Endodermal cell (in vitro differentiated cells): ENCODE data around the gene BPIFB4. TPM values are rescaled to one million over a fixed set of nuclear protein-coding genes. Genes with fewer than 3 reads are reported as not detected.

Source experiments
- DNase-seq: peaks from one replicate; pipeline ENCODE4 v3.0.0-alpha.2; 2017
- H3K27ac ChIP-seq: 2 replicates; pipeline ENCODE4 v1.5.1; 2013; ENCODE audit warnings: mild to moderate bottlenecking, low read depth, low read length, moderate library complexity
- H3K27me3 ChIP-seq: 2 replicates; pipeline ENCODE4 v1.6.1; 2013; ENCODE audit warnings: mild to moderate bottlenecking, low read length, moderate library complexity; ENCODE audit not compliant: insufficient read depth, control insufficient read depth, poor library complexity, severe bottlenecking
- H3K36me3 ChIP-seq: 2 replicates; pipeline ENCODE4 v1.7.0; 2013; ENCODE audit warnings: mild to moderate bottlenecking, low read length, moderate library complexity; ENCODE audit not compliant: control insufficient read depth, insufficient read depth
- H3K4me1 ChIP-seq: one replicate; pipeline ENCODE4 v1.7.0; 2013; ENCODE audit warnings: low read length; ENCODE audit not compliant: control insufficient read depth, insufficient read depth
- H3K4me3 ChIP-seq: 2 replicates; pipeline ENCODE4 v1.5.1; 2013; ENCODE audit warnings: mild to moderate bottlenecking, low read length, moderate library complexity
- H3K9ac ChIP-seq: 2 replicates; pipeline ENCODE4 v1.6.1; 2013; ENCODE audit warnings: mild to moderate bottlenecking, low read length, moderate library complexity; ENCODE audit not compliant: poor library complexity, severe bottlenecking; ENCODE audit errors: extremely low read depth
- H3K9me3 ChIP-seq: 2 replicates; pipeline ENCODE4 v1.6.1; 2013; ENCODE audit warnings: mild to moderate bottlenecking, low read length, moderate library complexity; ENCODE audit not compliant: control insufficient read depth
- H3K27ac Mint-ChIP-seq: 2 replicates; pipeline ENCODE4 v1.8.0; 2020; ENCODE audit warnings: mixed read lengths
- H3K27me3 Mint-ChIP-seq: 2 replicates; pipeline ENCODE4 v1.8.0; 2021; ENCODE audit warnings: mild to moderate bottlenecking, mixed read lengths; ENCODE audit not compliant: insufficient read depth
- H3K36me3 Mint-ChIP-seq: 2 replicates; pipeline ENCODE4 v1.8.0; 2020; ENCODE audit warnings: low read depth, mixed read lengths
- H3K4me1 Mint-ChIP-seq: 2 replicates; pipeline ENCODE4 v1.8.0; 2020; ENCODE audit warnings: mixed read lengths
- H3K4me3 Mint-ChIP-seq: 2 replicates; pipeline ENCODE4 v1.8.0; 2020; ENCODE audit warnings: mild to moderate bottlenecking, moderate library complexity, mixed read lengths
- H3K9me3 Mint-ChIP-seq: 2 replicates; pipeline ENCODE4 v1.8.0; 2020; ENCODE audit warnings: mild to moderate bottlenecking, mixed read lengths
- WGBS, 2 experiments: methylation state at CpG; one replicate each; pipeline versions ENCODE4 v1.1.5 to v1.1.7; 2013; ENCODE audit warnings: missing lambda C conversion rate in 2 of 2, mixed read lengths in 1 of 2; ENCODE audit not compliant: insufficient coverage in 1 of 2, insufficient read length in 1 of 2; 5-methylcytosine and 5-hydroxymethylcytosine counted together
- total RNA-seq, 2 donors: library from RNA; stranded (reverse); fragmentation: NEBNext Ultra II Directional in 1 of 2; extraction: Animal tissue kit (Norgen Biotek cat#: 25700) in 1 of 2; gene quantifications; 2 replicates in 1 of 2; 3 replicates in 1 of 2; pipeline ENCODE4 v1.2.1, GENCODE V29; 2021
- TF ChIP-seq, protein P1 (sequence below): fragments of 200-600 bp; sonication (generic); conservative IDR thresholded peaks from 2 replicates; pipeline ENCODE4 v1.5.0; 2021; ENCODE audit warnings: antibody characterized with exemption, mild to moderate bottlenecking

Gene BPIFB4
- total RNA-seq, 2 donors from 2014 or later: 0.22 TPM; not detected in 1

DNA sequence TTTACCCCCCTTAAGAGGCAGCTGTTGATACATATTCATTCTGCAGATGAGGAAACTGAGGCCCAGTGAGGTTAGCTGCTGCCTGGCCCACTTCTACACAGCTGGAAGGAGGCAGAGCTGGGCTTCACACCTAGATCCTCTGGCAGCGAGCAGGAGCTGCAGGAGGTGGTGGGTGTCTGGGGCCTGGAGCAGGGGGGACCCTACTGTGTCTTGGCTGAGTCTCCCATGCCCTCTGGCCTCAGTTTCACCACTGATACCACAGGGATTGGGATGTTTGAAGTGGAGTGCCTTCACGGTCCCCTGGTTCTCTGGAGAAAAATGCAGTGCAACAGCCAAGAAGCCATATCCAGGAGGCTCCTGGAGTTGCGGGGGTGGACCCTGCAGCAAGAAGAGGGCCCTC lies 80.3 kb downstream of the BPIFB4 start:
- Mint-ChIP-seq H3K36me3 (no peaks in the 10 kb centered on the region), H3K27ac (no peak overlapping the region), H3K4me3 (no peak overlapping the region), H3K27me3 (peaks cover 20% of the 10 kb centered on the region), H3K9me3 (no peaks in the 10 kb centered on the region), H3K4me1 (no peaks in the 10 kb centered on the region)
- DNase-seq: peak; percentile 22
- Histone ChIP-seq H3K27ac (no peak overlapping the region), H3K9ac (no peak overlapping the region), H3K36me3 (no peaks in the 10 kb centered on the region), H3K4me1 (no peaks in the 10 kb centered on the region), H3K27me3 (peaks cover 4% of the 10 kb centered on the region), H3K9me3 (no peaks in the 10 kb centered on the region), H3K4me3 (no peak overlapping the region)
- WGBS, 2 experiments: 95 to 100% methylated on average over 1 to 3 of the region's 3 CpGs
- TF ChIP-seq, protein P1, sequence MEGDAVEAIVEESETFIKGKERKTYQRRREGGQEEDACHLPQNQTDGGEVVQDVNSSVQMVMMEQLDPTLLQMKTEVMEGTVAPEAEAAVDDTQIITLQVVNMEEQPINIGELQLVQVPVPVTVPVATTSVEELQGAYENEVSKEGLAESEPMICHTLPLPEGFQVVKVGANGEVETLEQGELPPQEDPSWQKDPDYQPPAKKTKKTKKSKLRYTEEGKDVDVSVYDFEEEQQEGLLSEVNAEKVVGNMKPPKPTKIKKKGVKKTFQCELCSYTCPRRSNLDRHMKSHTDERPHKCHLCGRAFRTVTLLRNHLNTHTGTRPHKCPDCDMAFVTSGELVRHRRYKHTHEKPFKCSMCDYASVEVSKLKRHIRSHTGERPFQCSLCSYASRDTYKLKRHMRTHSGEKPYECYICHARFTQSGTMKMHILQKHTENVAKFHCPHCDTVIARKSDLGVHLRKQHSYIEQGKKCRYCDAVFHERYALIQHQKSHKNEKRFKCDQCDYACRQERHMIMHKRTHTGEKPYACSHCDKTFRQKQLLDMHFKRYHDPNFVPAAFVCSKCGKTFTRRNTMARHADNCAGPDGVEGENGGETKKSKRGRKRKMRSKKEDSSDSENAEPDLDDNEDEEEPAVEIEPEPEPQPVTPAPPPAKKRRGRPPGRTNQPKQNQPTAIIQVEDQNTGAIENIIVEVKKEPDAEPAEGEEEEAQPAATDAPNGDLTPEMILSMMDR: no peak

DNA sequence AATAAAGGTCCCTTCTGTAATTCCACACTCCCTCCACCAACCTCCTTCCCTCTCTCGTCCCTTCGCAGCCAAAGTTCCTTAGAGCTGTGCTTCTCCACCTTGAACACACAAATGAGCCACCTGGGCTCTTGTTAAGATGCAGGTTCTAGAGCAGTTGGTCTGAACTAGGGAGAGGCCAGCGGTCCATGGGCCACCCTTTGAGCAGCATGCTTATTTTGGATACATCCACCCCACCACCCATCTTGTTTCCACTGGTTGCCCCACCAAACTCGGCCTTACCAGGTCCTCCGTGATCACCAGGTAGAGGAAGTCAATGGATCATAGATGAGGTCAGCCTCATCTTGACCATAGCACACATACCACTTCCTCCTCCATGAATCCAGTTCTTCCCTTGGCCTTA lies 81.2 kb downstream of the BPIFB4 start:
- no peaks in the 10 kb centered on the region for H3K4me1 Mint-ChIP-seq
- H3K9me3 Mint-ChIP-seq: no peaks in the 10 kb centered on the region
- no peak overlapping the region for H3K27ac Mint-ChIP-seq
- no peaks in the 10 kb centered on the region for H3K36me3 Mint-ChIP-seq
- no peak overlapping the region for H3K4me3 Mint-ChIP-seq
- no peaks in the 10 kb centered on the region for H3K4me1 ChIP-seq
- 90 to 100% methylated on average over 3 to 5 of the region's 5 CpGs for WGBS, 2 experiments
- no peak overlapping the region for H3K27ac ChIP-seq
- no peak overlapping the region for H3K4me3 ChIP-seq
- H3K36me3 ChIP-seq: no peaks in the 10 kb centered on the region
- no peaks in the 10 kb centered on the region for H3K9me3 ChIP-seq
- H3K9ac ChIP-seq: no peak overlapping the region
- DNase-seq: peak; percentile 5
- H3K27me3 ChIP-seq: peaks cover 9% of the 10 kb centered on the region
- peaks cover 21% of the 10 kb centered on the region for H3K27me3 Mint-ChIP-seq
- TF ChIP-seq, protein P1: no peak

Other genes starting within 250 kb of the BPIFB4 start
- gene EFCAB8, start 220.7 kb upstream of the BPIFB4 start, total RNA-seq: 1 to 10 TPM in 1 of 2 donors, under 1 TPM in 1; 0.44 to 1.0 TPM
- gene SUN5, start 75.2 kb upstream of the BPIFB4 start, total RNA-seq: not detected
- gene BPIFB2, start 71.9 kb upstream of the BPIFB4 start, total RNA-seq: not detected
- gene BPIFB6, start 48.0 kb upstream of the BPIFB4 start, total RNA-seq: not detected
- gene BPIFB3, start 25.7 kb upstream of the BPIFB4 start, total RNA-seq: not detected
- not detected for gene BPIFA2, start 88.5 kb downstream of the BPIFB4 start, total RNA-seq
- gene BPIFA3, start 137.7 kb downstream of the BPIFB4 start, total RNA-seq: not detected
- gene BPIFA1, start 156.4 kb downstream of the BPIFB4 start, total RNA-seq: 1 to 10 TPM in 1 of 2 donors, not detected in 1; 1.4 TPM
- under 1 TPM; 0.24 to 0.26 TPM for gene BPIFB1, start 203.6 kb downstream of the BPIFB4 start, total RNA-seq